NCI-H82 treated with DMSO at 0.1 percent for 48 hours (cell line): Measurements from ENCODE around the gene C6orf62.
"Not testable (repeated sequence)": the region's sequence is repeated elsewhere in the genome, so short reads cannot be mapped to it uniquely, and the experiment has no call there.

Experiments
- DNase-seq: peaks from one replicate; lab custom pipeline; 2025; ENCODE audit not compliant: unreplicated experiment; lab: John Stamatoyannopoulos, UW

Gene C6orf62

DNA sequence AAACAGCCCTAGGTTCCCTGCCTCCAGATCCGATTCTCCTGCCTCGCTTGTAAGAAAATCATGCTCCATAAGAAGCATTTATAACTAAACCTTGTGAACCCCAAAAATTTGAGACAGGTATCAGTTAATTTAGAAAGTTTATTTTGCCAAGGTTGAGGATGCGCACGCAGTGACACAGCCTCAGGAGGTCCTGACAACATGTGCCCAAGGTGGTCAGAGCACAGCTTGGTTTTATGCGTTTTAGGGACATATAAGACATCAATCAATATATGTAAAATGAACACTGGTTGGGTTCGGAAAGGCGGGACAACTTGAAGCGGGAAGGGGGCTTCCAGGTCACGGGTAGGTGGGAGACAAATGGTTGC is 50.0 kb downstream of the C6orf62 start:
- DNase-seq: no peak

DNA sequence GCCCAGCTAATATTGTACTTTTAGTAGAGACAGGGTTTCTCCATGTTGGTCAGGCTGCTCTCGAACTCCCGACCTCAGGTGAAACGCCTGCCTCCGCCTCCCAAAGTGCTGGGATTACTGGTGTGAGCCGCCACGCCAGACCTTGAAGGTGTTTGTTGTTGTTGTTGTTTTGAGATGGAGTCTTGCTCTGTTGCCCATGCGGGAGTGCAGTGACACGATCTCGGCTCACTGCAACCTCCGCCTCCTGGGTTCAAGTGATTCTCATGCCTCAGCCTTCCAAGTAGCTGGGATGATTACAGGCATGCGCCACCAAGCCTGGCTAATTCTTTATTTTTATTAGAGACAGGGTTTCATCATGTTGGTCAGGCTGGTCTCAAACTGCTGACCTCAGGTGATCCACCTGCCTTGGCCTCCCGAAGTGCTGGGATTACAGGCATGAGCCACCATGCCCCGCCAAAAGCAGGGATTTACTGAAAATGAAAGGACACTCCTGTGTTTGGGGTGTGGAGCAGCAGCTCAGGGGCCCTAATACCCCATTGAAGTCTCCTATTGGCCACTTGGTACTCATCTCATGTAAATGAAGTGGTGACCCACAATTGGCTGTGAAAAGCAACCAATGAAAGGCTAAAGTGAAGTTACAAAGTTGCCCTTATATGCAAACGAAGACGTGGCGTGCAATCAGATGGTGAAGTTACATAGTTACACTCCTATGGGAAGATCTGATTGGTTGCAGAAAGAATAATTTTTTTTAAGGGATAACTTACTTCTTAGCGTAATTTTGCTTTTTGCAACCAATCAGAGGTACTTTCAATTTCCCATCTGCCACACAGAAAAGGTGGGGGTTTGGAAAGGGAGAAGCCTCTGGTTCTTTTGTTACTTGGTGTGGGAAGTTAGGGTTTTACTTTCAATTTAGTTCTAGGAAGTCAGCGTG is 50.6 kb downstream of the C6orf62 start:
- not testable (repeated sequence) for DNase-seq

DNA sequence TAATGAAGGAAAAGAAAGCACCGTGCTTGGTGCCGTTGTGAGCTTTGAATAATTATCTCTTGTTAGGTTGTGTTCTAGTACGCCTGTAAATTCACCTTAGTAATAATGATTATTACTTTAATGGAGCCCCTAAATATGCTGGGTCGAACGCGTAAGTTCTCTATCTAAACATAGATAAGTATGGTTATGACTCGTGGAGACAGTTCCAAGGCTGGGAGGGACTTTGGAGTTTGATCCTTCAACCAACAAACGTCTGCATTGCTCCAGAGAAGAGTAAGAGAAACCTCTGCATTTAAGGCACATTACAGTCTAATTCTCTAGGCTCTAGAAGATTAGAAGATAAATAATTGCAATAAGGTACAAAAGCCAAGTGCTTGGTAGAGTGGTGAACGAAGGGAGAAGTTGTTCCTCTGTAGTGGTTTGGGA is 51.6 kb downstream of the C6orf62 start:
- no peak for DNase-seq

DNA sequence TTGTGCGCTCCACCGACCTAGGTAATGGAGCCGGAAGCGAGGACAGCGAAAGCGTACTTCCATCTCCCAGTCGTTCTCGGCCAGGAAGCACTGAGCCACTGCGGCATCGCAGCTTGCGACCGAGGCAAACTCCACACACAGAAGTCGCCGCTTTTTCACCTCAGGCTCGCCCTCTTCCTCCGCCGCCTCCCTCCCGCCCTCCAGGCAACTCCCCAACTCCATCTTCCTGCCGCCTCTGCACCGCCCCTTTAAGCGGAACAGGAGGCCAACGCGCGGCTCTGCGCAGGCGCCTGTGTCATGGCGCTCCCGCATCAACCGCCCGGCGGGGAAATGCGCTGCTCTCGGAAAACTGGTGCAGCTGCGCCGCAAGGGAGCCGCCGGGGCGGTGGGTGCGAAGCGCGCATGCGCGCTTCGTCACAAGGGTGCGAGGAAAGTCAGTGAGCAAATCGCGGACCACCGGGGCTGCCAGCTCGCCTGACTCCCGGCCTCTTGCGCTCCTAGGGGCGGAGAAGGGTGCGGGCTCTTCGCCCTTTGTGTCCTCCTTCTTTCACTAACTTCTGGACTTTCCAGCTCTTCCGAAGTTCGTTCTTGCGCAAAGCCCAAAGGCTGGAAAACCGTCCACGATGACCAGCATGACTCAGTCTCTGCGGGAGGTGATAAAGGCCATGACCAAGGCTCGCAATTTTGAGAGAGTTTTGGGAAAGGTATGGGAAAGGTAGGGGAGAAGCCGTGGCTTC is 52.1 kb downstream of the C6orf62 start, which contains the start of the genes ACOT13 and TDP2:
Gene ACOT13, plus strand, starts transcription at position 437 of the 737 bp plus-strand sequence. Its CDS starts 187 bp downstream, at position 624.
Gene TDP2, minus strand, starts transcription at position 259 of the 737 bp plus-strand sequence. Its CDS starts 37 bp downstream, at position 222.
- DNase-seq: peak; percentile 85

DNA sequence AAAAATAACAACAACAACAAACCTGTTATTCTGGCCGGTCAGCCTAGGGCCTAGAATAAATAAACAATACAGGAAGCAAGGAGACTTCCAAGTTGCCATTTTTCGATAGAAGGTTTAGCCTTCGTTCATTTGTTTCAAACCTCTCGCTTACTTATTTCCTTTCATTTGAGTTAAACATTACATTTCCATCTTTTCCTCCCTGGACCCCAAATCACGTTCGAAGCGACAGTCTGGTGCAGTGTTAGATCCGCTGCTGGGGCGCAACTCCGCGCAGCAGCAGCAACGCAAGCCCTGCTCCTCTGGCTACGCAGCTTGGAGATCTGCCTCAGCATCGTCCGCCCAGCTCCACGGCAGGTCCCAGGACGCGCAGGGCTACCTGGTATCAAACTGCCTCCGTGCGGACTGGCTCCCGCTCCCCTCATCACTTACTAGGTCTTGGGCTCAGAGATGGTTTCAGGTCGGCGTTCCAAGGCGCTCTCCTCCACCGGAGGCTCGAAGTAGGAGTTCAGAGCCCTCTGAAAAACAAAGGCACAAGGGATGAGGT is 52.8 kb downstream of the C6orf62 start:
- DNase-seq: no peak

DNA sequence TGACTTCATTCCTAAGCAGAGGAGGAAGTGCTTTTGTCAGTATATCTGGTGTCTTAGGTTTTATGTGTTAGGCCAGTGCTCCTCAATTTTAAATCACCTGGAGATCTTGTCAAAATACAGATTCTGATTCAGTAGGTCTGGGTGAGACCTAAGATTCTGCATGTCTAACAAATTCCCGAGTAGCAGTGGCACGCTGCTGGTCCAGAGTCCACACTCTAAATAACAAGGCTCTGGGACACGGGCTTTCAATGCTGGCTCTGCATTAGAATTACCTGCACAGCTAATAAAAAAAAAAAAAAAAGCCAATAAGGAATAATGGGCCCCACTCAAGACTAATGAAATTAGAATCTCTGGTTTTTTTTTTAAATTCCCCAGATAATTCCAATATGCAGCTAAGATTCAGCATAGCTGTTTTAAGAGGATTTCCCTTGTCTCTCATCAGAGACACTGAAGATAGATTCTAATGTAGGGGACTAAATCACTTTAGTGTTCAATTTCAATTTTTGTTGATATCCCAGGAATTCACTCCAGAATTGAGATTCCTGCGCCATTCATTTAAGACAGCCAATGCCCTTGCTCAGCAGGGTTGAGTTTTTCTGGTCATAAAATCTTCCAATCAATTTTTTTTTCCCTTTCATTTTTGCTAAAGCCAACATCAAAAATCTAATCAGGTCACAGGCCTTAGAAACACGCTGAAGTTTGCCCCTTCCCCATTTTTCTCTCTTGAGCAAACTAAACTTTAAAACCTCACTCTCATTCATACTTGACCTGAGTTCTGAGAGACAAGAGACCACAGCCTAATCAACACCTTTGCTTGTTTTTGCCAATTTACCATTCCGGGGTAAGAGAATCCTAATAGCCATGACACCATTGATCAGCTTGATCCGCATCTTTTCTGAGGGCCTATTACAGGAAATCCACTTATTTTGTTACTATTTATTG is 54.6 kb downstream of the C6orf62 start:
- no peak for DNase-seq

DNA sequence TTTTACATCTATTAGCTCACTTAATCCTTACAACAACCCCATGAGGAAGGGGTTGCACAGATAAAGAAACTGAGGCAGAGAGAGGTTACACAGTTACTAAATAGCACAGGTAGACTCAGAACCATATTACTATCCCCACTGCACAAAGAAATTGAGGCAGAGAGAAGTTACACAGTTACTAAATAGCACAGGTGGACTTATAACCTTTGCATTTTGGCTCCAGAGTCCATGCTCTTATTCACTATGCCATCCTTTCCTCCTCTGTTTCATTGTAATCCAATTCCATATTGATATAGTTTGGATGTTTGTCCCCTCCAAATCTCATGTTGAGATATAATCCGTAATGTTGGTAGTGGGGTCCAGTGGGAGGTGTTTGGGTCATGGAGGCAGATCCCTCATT is 55.8 kb downstream of the C6orf62 start:
- DNase-seq: no peak

DNA sequence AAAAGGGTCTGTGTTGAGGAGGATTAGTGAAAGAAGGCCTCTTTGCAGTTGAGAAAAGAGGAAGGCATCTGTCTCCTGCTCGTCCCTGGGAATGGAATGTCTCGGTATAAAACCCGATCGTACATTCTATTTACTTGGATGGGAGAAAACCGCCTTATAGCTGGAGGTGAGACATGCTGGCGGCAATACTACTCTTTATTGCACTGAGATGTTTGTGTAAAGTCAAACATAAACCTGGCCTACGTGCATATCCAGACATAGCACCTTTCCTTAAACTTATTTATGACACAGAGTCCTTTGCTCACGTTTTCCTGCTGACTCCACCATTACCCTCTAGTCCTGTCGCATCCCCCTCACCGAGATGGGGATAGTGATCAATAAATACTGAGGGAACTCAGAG is 56.7 kb downstream of the C6orf62 start:
- no peak for DNase-seq

DNA sequence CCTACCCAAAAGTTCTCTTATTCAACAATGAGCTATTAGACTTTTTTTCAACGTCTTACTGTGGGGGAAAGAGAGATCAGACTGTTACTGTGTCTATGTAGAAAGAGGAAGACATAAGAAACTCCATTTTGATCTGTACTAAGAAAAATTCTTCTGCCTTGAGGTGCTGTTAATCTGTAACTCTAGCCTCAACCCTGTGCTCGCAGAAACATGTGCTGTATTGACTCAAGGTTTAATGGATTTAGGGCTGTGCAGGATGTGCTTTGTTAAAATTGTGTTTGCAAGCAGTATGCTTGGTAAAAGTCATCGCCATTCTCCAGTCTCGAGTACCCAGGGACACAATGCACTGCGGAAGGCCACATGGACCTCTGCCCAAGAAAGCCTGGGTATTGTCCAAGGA is 57.2 kb downstream of the C6orf62 start:
- not testable (repeated sequence) for DNase-seq

DNA sequence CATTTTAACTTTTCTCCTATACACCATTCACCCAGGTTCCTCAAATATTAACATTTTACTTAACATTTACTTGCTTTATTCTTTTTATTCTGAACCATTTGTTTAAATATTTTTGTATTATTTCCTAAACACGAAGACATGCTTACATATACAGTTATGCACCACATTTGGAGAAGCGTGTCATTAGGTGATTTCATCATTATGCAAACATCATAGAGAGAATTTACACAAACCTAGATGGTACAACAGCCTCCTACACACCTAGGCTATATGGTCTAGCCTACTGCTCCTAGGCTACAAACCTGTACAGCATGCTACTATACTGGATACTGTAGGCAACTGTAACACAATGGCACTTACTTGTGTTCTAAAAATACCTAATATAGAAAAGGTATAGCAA is 58.8 kb downstream of the C6orf62 start:
- no peak for DNase-seq

DNA sequence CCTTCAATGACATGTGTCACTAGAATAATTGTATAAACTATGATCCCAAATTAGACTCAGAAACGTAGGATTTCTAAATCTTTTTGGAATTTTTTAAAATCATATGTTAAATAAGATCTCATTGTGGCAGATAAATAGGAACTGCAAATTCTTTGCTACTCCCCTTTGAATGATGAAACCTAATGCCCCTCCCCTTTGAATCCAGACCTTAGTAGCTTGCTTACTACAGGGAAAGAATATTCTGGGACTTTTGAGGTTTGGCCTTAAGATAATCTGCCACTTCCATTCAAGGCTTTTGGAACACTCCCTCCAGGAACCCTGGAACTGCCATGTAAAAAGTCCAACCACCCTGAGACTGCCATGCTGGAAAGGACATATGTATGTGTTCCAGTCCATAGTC is 59.4 kb downstream of the C6orf62 start:
- DNase-seq: no peak

DNA sequence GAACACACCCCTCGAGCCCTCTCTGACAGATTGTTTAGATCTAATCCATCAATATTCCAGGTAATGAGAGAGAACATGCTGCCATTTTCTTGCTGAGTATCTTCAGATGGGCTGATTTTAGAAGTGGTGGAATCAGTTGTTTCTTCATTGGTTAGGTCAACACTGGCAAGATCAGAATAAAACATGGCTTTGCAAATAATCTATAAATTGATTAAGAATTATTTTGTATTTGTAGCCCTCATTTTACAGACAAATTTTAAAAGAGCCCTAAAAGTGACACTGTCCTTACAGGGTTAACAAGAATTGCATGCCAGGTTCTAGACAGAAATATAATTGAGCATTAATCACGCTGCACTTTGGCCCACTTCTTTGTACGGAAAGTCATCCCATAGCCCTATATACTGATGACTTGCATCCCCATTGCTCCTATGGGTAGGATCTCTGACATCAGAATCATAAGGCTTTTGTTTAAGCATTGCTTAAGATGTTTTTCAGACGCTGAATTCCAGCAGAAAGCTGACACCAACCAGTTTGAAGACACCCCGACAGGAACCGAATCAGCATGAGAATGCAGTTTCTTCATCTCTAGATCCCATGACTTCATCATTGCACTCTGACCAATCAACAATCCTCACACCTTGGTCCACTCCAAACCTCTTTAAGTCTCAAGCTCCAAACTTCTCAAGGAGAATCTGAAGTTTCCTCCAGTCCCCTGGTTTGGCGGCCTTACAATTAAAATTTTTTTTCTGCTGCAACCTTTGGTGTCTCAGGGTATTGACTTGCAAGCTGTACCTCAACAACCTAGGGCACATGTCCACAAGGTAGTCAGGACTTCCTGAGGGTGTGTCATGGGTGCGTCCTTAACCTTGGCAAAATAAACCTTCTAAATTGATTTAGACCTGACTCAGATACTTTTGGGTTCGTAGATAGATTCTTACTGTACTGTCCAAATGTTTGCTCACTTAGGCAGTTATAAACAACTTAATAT is 60.1 kb downstream of the C6orf62 start:
- no peak for DNase-seq

DNA sequence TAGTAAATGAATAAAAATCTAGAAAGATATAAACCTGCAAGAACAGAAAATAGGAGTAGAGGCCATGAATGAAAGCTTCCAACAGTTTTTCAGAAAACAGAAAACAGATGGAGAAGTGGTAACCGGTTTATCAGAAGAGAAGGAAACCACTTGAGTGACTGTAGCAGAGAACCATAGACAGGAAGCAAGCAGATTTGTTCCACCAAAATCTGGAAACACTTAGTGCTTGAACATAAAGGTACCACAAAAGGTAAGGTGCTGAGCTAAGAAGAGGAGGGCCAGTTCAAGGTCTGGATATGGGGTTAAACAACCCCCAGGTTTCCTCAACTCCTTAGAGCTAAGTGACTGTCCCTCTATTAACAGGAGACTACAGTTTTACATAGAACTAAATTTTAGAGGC is 63.7 kb downstream of the C6orf62 start:
- no peak for DNase-seq
